ENCODE results near the gene PTPRS.
A peak's percentile ranks its signal among the peaks of the same experiment; 100 is the strongest.

- TF ChIP-seq EZH2 (IDR thresholded peaks at IDR 0.05) (no peak), FOXP2 (optimal IDR thresholded peaks at IDR 0.05; ENCODE audit: control extremely low read depth, extremely low read length, insufficient read depth) (no peak), POLR2AphosphoS5 (IDR thresholded peaks at IDR 0.05; ENCODE audit: borderline replicate concordance, low read depth, low read length) (peak; percentile 26; the same call in 1 of the 2 replicates)
These were observed 47.6 kb downstream of the PTPRS start for GRCh38 chr19:5292822-5293611.

All from SK-N-MC (cell line).